Measurements from ENCODE around the gene TTC22.

Gene TTC22

GRCh38 chr1:54764133-54764921 lies 36.8 kb downstream of the TTC22 start, which contains the start of gene PARS2:
Gene PARS2 (minus strand): TSS chr1:54764523. CDS start chr1:54759161, 5,362 bp downstream.
- TF ChIP-seq CTCF (conservative IDR thresholded peaks at IDR 0.05; ENCODE audit: low read depth, low read length) = no peak
- H3K4me3 ChIP-seq (ENCODE audit: low read depth, low read length) = peak within 1 kb of the TSS; percentile 99
- peak; percentile 100 for DNase-seq (ENCODE audit: low read depth)

GRCh38 chr1:54763816-54764132 lies 37.3 kb downstream of the TTC22 start:
- H3K4me3 ChIP-seq (ENCODE audit: low read depth, low read length) = peak overlapping the region; percentile 99
- TF ChIP-seq CTCF (conservative IDR thresholded peaks at IDR 0.05; ENCODE audit: low read depth, low read length) = no peak
- DNase-seq (ENCODE audit: low read depth) = peak; percentile 23

GRCh38 chr1:54758678-54759348 lies 42.3 kb downstream of the TTC22 start:
- TF ChIP-seq CTCF (conservative IDR thresholded peaks at IDR 0.05; ENCODE audit: low read depth, low read length) = no peak
- no peak for DNase-seq (ENCODE audit: low read depth)
- no peak overlapping the region for H3K4me3 ChIP-seq (ENCODE audit: low read depth, low read length)

- no peak for TF ChIP-seq CTCF (conservative IDR thresholded peaks at IDR 0.05; ENCODE audit: low read depth, low read length)
- H3K4me3 ChIP-seq (ENCODE audit: low read depth, low read length) = no peak overlapping the region
These were observed 43.3 kb downstream of the TTC22 start for GRCh38 chr1:54757833-54758232.

GRCh38 chr1:54754486-54755285 lies 46.4 kb downstream of the TTC22 start:
- DNase-seq (ENCODE audit: low read depth) = no peak
- H3K4me3 ChIP-seq (ENCODE audit: low read depth, low read length) = no peak overlapping the region
- no peak for TF ChIP-seq CTCF (conservative IDR thresholded peaks at IDR 0.05; ENCODE audit: low read depth, low read length)

More at GRCh38 chr1:54757833-54758232, 43.3 kb downstream of the TTC22 start:
- DNase-seq (ENCODE audit: low read depth) = no peak

- H3K4me3 ChIP-seq (ENCODE audit: low read depth, low read length) = no peak overlapping the region
- no peak for TF ChIP-seq CTCF (conservative IDR thresholded peaks at IDR 0.05; ENCODE audit: low read depth, low read length)
- no peak for DNase-seq (ENCODE audit: low read depth)
These were observed 47.1 kb downstream of the TTC22 start for GRCh38 chr1:54754045-54754444.
